Measurements from ENCODE around the gene PHACTR2. TPM values are rescaled to one million over a fixed set of nuclear protein-coding genes. Genes with fewer than 3 reads are reported as not detected.

The PHACTR2 gene
- total and polyA plus RNA-seq, 10 of the 15 experiments (the other 5 are each of a cell fraction or from before 2014, with no cell fraction given) = 1.4 to 19.1 (median 5.3) TPM

- Histone ChIP-seq H3K79me2 (ENCODE audit: control insufficient read depth, insufficient read depth, low read length) (no peaks in the 10 kb centered on the region), H3K9ac (ENCODE audit: control insufficient read depth, insufficient read depth, low read length) (no peak overlapping the region), H3K9me3 (replicated peaks; ENCODE audit: control insufficient read depth, insufficient read depth, low read length) (no peaks in the 10 kb centered on the region), H2AFZ (ENCODE audit: control insufficient read depth, low read depth, low read length) (no peak overlapping the region), H3K27me3 (replicated peaks in 1 of 2; ENCODE audit: control insufficient read depth in 2 of 2, insufficient read depth in 2 of 2, low read length in 1 of 2) (peaks cover 3 to 10% of the 10 kb centered on the region in 2 experiments; a peak in 2 of 4 replicates), H3K27ac (ENCODE audit: control insufficient read depth, insufficient read depth) (no peak overlapping the region), H3K4me1 (ENCODE audit: control insufficient read depth, insufficient read depth, low read length) (no peaks in the 10 kb centered on the region), H4K20me1 (ENCODE audit: control insufficient read depth, insufficient read depth) (no peaks in the 10 kb centered on the region), H3K4me2 (ENCODE audit: control insufficient read depth, insufficient read depth) (no peak overlapping the region), H3K36me3 (ENCODE audit: control insufficient read depth in 2 of 2, insufficient read depth in 2 of 2, low read length in 1 of 2) (no peaks in the 10 kb centered on the region), H3K4me3 (no peak overlapping the region)
- SMC1A ChIA-PET (ENCODE audit: uncharacterized antibody, unreplicated experiment) = no interaction called here
- in situ Hi-C loops (cut with MboI) (no loop called here), intact Hi-C loops (cut with micrococcal nuclease; ENCODE audit: unreplicated experiment) (no loop called here)
- no peak for DNase-seq (ENCODE audit: low read depth, low spot score)
- RAD21 ChIA-PET (ENCODE audit: unreplicated experiment) = no interaction called here
- TF ChIP-seq HSF1 (IDR thresholded peaks at IDR 0.05; ENCODE audit: low read depth, low read length) (no peak), SMC3 (IDR thresholded peaks at IDR 0.05; ENCODE audit: borderline replicate concordance, low read length) (no peak), ZNF24 (IDR thresholded peaks at IDR 0.05) (no peak), E2F4 (IDR thresholded peaks at IDR 0.05; ENCODE audit: low read depth, low read length) (no peak), LARP7 (IDR thresholded peaks at IDR 0.05) (no peak), JUNB (IDR thresholded peaks at IDR 0.05) (no peak), SREBF2 (IDR thresholded peaks at IDR 0.05; ENCODE audit: low read length) (no peak), TAF1 (IDR thresholded peaks at IDR 0.05; ENCODE audit: borderline replicate concordance, low read depth, low read length) (no peak), EED (IDR thresholded peaks at IDR 0.05; ENCODE audit: low read depth) (no peak)
- no peak for ATAC-seq
- POLR2A ChIA-PET = no interaction called here
- CTCF ChIA-PET = no interaction called here
- no TSS peak for BruUV-seq (replicated peaks)
- 73% methylated on average over 3 of the region's 3 CpGs for whole genome bisulfite sequencing (ENCODE audit: insufficient coverage, insufficient replicate concordance, low lambda C conversion rate, missing lambda C conversion rate)
- no peak for FAIRE-seq
These were observed 5.0 kb downstream of the PHACTR2 start for GRCh38 chr6:143682805-143683204.
